ENCODE measurements around the gene ILF2. TPM values are rescaled to one million over a fixed set of nuclear protein-coding genes. Genes with fewer than 3 reads are reported as not detected.

Gene ILF2
- total RNA-seq, 1 experiment from 2014 or later = 221 TPM

- TF ChIP-seq CTCF (IDR thresholded peaks at IDR 0.05) (no peak), POLR2AphosphoS5 (IDR thresholded peaks at IDR 0.05; ENCODE audit: low read depth, low read length) (no peak), REST (IDR thresholded peaks at IDR 0.05; ENCODE audit: insufficient read depth in 1 of 2, low read depth in 2 of 2, low read length in 1 of 2) (no peak), SIN3A (IDR thresholded peaks at IDR 0.05; ENCODE audit: borderline replicate concordance, insufficient read depth, low read depth, low read length) (no peak), TCF7L2 (IDR thresholded peaks at IDR 0.05; ENCODE audit: low read depth, low read length) (no peak)
- Histone ChIP-seq H3K4me1 (ENCODE audit: control insufficient read depth, insufficient read depth, low read length) (peaks cover 7% of the 10 kb centered on the region), H3K27me3 (ENCODE audit: control insufficient read depth, insufficient read depth, low read length) (no peaks in the 10 kb centered on the region), H3K36me3 (ENCODE audit: control insufficient read depth, insufficient read depth, low read length) (no peaks in the 10 kb centered on the region), H3K9me3 (ENCODE audit: control insufficient read depth, insufficient read depth, low read depth, low read length) (no peaks in the 10 kb centered on the region), H3K27ac (ENCODE audit: low read length) (no peak overlapping the region), H3K4me3 (ENCODE audit: low read depth in 2 of 2, low read length in 2 of 2) (no peak overlapping the region)
- ChIA-PET CTCF (no interaction called here), POLR2A (no interaction called here)
- no TSS peak for BruUV-seq (replicated peaks)
- intact Hi-C loops (cut with micrococcal nuclease; ENCODE audit: unreplicated experiment) (no loop called here), in situ Hi-C loops (cut with HindIII; ENCODE audit: low pct_unique_long_range_greater_than_20kb, low sequenced_read_pairs) (no loop called here)
- DNase-seq (ENCODE audit: low read depth, low spot score) (no peak), ATAC-seq (no peak)
Observed at GRCh38 chr1:153699768-153700167, 29.0 kb upstream of the ILF2 start.

- Histone ChIP-seq H3K4me3 (ENCODE audit: low read depth in 2 of 2, low read length in 2 of 2) (no peak overlapping the region), H3K27ac (ENCODE audit: low read length) (no peak overlapping the region), H3K4me1 (ENCODE audit: control insufficient read depth, insufficient read depth, low read length) (peaks cover 7% of the 10 kb centered on the region), H3K36me3 (ENCODE audit: control insufficient read depth, insufficient read depth, low read length) (no peaks in the 10 kb centered on the region), H3K9me3 (ENCODE audit: control insufficient read depth, insufficient read depth, low read depth, low read length) (no peaks in the 10 kb centered on the region), H3K27me3 (ENCODE audit: control insufficient read depth, insufficient read depth, low read length) (no peaks in the 10 kb centered on the region)
- no peak for DNase-seq (ENCODE audit: low read depth, low spot score)
- in situ Hi-C loops (cut with HindIII; ENCODE audit: low pct_unique_long_range_greater_than_20kb, low sequenced_read_pairs) = no loop called here
- ChIA-PET CTCF (no interaction called here), POLR2A (no interaction called here)
- no TSS peak for BruUV-seq (replicated peaks)
- peak; percentile 50; the same call in 1 of the 2 replicates for ATAC-seq
- intact Hi-C loops (cut with micrococcal nuclease; ENCODE audit: unreplicated experiment) = no loop called here
- TF ChIP-seq SIN3A (IDR thresholded peaks at IDR 0.05; ENCODE audit: borderline replicate concordance, insufficient read depth, low read depth, low read length) = no peak
- no peak for TF ChIP-seq POLR2AphosphoS5 (IDR thresholded peaks at IDR 0.05; ENCODE audit: low read depth, low read length)
- no peak for TF ChIP-seq CTCF (IDR thresholded peaks at IDR 0.05)
- no peak for TF ChIP-seq TCF7L2 (IDR thresholded peaks at IDR 0.05; ENCODE audit: low read depth, low read length)
- TF ChIP-seq REST (IDR thresholded peaks at IDR 0.05; ENCODE audit: insufficient read depth in 1 of 2, low read depth in 2 of 2, low read length in 1 of 2) = no peak
Observed at GRCh38 chr1:153698923-153699714, 28.3 kb upstream of the ILF2 start.

Data from Panc1 (cell line).